Mesenchymal stem cell (in vitro differentiated cells and primary cell): ENCODE measurements around the gene MAFB.

Source experiments
- DNase-seq: peaks from one replicate; pipeline ENCODE4 v3.0.0-alpha.2; 2013
- H2AFZ ChIP-seq: one replicate; pipeline ENCODE4 v1.6.1; 2013; ENCODE audit warnings: low read depth, mild to moderate bottlenecking, control low read depth, inconsistent platforms, low read length, moderate library complexity
- H2AK5ac ChIP-seq: 2 replicates; pipeline ENCODE4 v1.6.1; 2013; ENCODE audit warnings: low read length, moderate library complexity, mild to moderate bottlenecking, inconsistent platforms; ENCODE audit not compliant: severe bottlenecking
- H2BK120ac ChIP-seq: one replicate; pipeline ENCODE4 v1.6.1; 2013; ENCODE audit warnings: low read depth, mild to moderate bottlenecking, inconsistent platforms, low read length, moderate library complexity
- H2BK12ac ChIP-seq, 2 experiments: one replicate each; pipeline ENCODE4 v1.6.1; 2013; ENCODE audit warnings: inconsistent platforms in 2 of 2, low read length in 2 of 2, mild to moderate bottlenecking in 2 of 2, moderate library complexity in 2 of 2, control low read depth in 1 of 2
- H2BK15ac ChIP-seq: one replicate; pipeline ENCODE4 v1.6.1; 2013; ENCODE audit warnings: mild to moderate bottlenecking, low read depth, inconsistent platforms; ENCODE audit not compliant: poor library complexity, severe bottlenecking
- H2BK5ac ChIP-seq: 2 replicates; pipeline ENCODE4 v1.6.1; 2013; ENCODE audit warnings: low read depth, mild to moderate bottlenecking, low read length, control low read depth, inconsistent platforms; ENCODE audit not compliant: poor library complexity, severe bottlenecking
- H3K14ac ChIP-seq, 2 experiments: one replicate each; pipeline ENCODE4 v1.6.1; 2013; ENCODE audit warnings: inconsistent platforms in 2 of 2, low read length in 2 of 2, control low read depth in 1 of 2, mild to moderate bottlenecking in 1 of 2, moderate library complexity in 1 of 2
- H3K18ac ChIP-seq, 2 experiments: one replicate each; pipeline ENCODE4 v1.6.1; 2013; ENCODE audit warnings: inconsistent platforms in 2 of 2, low read length in 2 of 2, control low read depth in 1 of 2, low read depth in 1 of 2, mild to moderate bottlenecking in 1 of 2
- H3K23ac ChIP-seq, 2 experiments: one replicate each; pipeline ENCODE4 v1.6.1; 2013; ENCODE audit warnings: inconsistent platforms in 2 of 2, low read length in 2 of 2, mild to moderate bottlenecking in 2 of 2, moderate library complexity in 2 of 2, control low read depth in 1 of 2
- H3K27ac ChIP-seq: 2 replicates; pipeline ENCODE4 v1.5.1; 2013; ENCODE audit warnings: mild to moderate bottlenecking, moderate library complexity, low read length, control low read depth, inconsistent platforms; ENCODE audit not compliant: poor library complexity, severe bottlenecking
- H3K27me3 ChIP-seq, 2 experiments: 2 replicates each; pipeline versions ENCODE4 v1.6.1 to v1.7.0; 2013; ENCODE audit warnings: low read length in 2 of 2, mild to moderate bottlenecking in 2 of 2, moderate library complexity in 2 of 2, control low read depth in 1 of 2, inconsistent platforms in 1 of 2; ENCODE audit not compliant: control insufficient read depth in 1 of 2, insufficient read depth in 1 of 2
- H3K36me3 ChIP-seq, 2 experiments: 2 replicates each; pipeline versions ENCODE4 v1.6.1 to v1.7.0; 2013; ENCODE audit warnings: low read length in 2 of 2, control low read depth in 1 of 2, inconsistent platforms in 1 of 2, low read depth in 1 of 2, mild to moderate bottlenecking in 1 of 2; ENCODE audit not compliant: insufficient read depth in 2 of 2, control insufficient read depth in 1 of 2
- H3K4ac ChIP-seq, 2 experiments: one replicate each; pipeline ENCODE4 v1.6.1; 2013; ENCODE audit warnings: inconsistent platforms in 2 of 2, low read length in 2 of 2, mild to moderate bottlenecking in 2 of 2, moderate library complexity in 2 of 2, control low read depth in 1 of 2, low read depth in 1 of 2
- H3K4me1 ChIP-seq: 2 replicates; pipeline ENCODE4 v1.6.1; 2013; ENCODE audit warnings: low read depth, low read length, control low read depth; ENCODE audit not compliant: control insufficient read depth, insufficient read depth
- H3K4me2 ChIP-seq: 2 replicates; pipeline ENCODE4 v1.6.1; 2013; ENCODE audit warnings: low read length, mild to moderate bottlenecking, inconsistent platforms; ENCODE audit not compliant: poor library complexity, severe bottlenecking
- H3K4me3 ChIP-seq, 2 experiments: 2 replicates each; pipeline versions ENCODE4 v1.5.1 to v1.7.0; 2013; ENCODE audit warnings: low read length in 2 of 2, mild to moderate bottlenecking in 2 of 2, control low read depth in 1 of 2, low read depth in 1 of 2; ENCODE audit not compliant: insufficient read depth in 1 of 2
- H3K79me1 ChIP-seq: replicated peaks from 2 replicates; pipeline ENCODE4 v1.6.1; 2013; ENCODE audit warnings: mild to moderate bottlenecking, control low read depth, low read length, inconsistent platforms; ENCODE audit not compliant: poor library complexity, severe bottlenecking
- H3K9ac ChIP-seq: 2 replicates; pipeline ENCODE4 v1.7.0; 2013; ENCODE audit warnings: mild to moderate bottlenecking, low read length, moderate library complexity
- H3K9me3 ChIP-seq: 2 replicates; pipeline ENCODE4 v1.7.0; 2013; ENCODE audit warnings: mild to moderate bottlenecking, low read length; ENCODE audit not compliant: control insufficient read depth
- H4K8ac ChIP-seq: one replicate; pipeline ENCODE4 v1.6.1; 2013; ENCODE audit warnings: inconsistent platforms, mild to moderate bottlenecking, low read length, moderate library complexity
- H4K91ac ChIP-seq: one replicate; pipeline ENCODE4 v1.6.1; 2013; ENCODE audit warnings: mild to moderate bottlenecking, low read length, inconsistent platforms
- WGBS: methylation state at CpG from one replicate; pipeline ENCODE4 v1.1.7; 2013; ENCODE audit warnings: mixed read lengths; 5-methylcytosine and 5-hydroxymethylcytosine counted together

Gene MAFB

GRCh38 chr20:40698281-40698680 lies 9.2 kb upstream of the MAFB start:
- Histone ChIP-seq H3K4me2 (no peak overlapping the region), H3K18ac (no peak overlapping the region), H2AFZ (no peak overlapping the region), H2BK120ac (no peak overlapping the region), H3K4ac (no peak overlapping the region), H2BK5ac (no peak overlapping the region), H2BK12ac (no peak overlapping the region), H2BK15ac (no peak overlapping the region), H3K79me1 (no peaks in the 10 kb centered on the region), H2AK5ac (no peak overlapping the region), H4K91ac (no peak overlapping the region), H3K4me3 (no peak overlapping the region), H4K8ac (no peak overlapping the region), H3K4me1 (no peaks in the 10 kb centered on the region), H3K36me3 (no peaks in the 10 kb centered on the region), H3K23ac (no peak overlapping the region), H3K9ac (no peak overlapping the region), H3K27ac (no peak overlapping the region), H3K14ac (no peak overlapping the region), H3K27me3 (peaks cover 42 to 47% of the 10 kb centered on the region in 2 experiments), H3K9me3 (no peaks in the 10 kb centered on the region)
- 84% methylated on average over 1 of the region's 1 CpG for WGBS
- DNase-seq, result no peak

- 73% methylated on average over 5 of the region's 5 CpGs for WGBS
These were observed 8.5 kb upstream of the MAFB start for GRCh38 chr20:40697541-40697940.

GRCh38 chr20:40695214-40695613 lies 6.2 kb upstream of the MAFB start:
- peak overlapping the region in 1 of 2 experiments; percentile 64 for H3K23ac ChIP-seq
- no peaks in the 10 kb centered on the region for H3K79me1 ChIP-seq
- H3K27ac ChIP-seq, result no peak overlapping the region
- no peak overlapping the region for H3K18ac ChIP-seq
- H2AK5ac ChIP-seq, result no peak overlapping the region
- H2BK120ac ChIP-seq, result no peak overlapping the region
- H2BK5ac ChIP-seq, result no peak overlapping the region
- no peak overlapping the region for H3K4ac ChIP-seq
- H3K4me1 ChIP-seq, result peaks cover 5% of the 10 kb centered on the region
- no peak overlapping the region for H4K8ac ChIP-seq
- no peak overlapping the region for H2BK12ac ChIP-seq
- H3K9me3 ChIP-seq, result no peaks in the 10 kb centered on the region
- H3K4me2 ChIP-seq, result no peak overlapping the region
- DNase-seq, result no peak
- H2AFZ ChIP-seq, result no peak overlapping the region
- H3K14ac ChIP-seq, result no peak overlapping the region
- H4K91ac ChIP-seq, result no peak overlapping the region
- H3K36me3 ChIP-seq, result no peaks in the 10 kb centered on the region
- no peak overlapping the region for H3K4me3 ChIP-seq
- no peak overlapping the region for H2BK15ac ChIP-seq
- H3K27me3 ChIP-seq, result peaks cover 71 to 72% of the 10 kb centered on the region in 2 experiments
- H3K9ac ChIP-seq, result no peak overlapping the region

More at GRCh38 chr20:40697541-40697940, 8.5 kb upstream of the MAFB start:
- Histone ChIP-seq H2BK120ac (no peak overlapping the region), H3K79me1 (no peaks in the 10 kb centered on the region), H4K91ac (no peak overlapping the region), H2BK5ac (no peak overlapping the region), H3K27ac (no peak overlapping the region), H2BK12ac (no peak overlapping the region), H3K23ac (no peak overlapping the region), H3K18ac (no peak overlapping the region), H3K4me2 (no peak overlapping the region), H2AK5ac (no peak overlapping the region), H3K4ac (no peak overlapping the region), H3K9ac (no peak overlapping the region), H3K27me3 (peaks cover 49 to 55% of the 10 kb centered on the region in 2 experiments), H2BK15ac (no peak overlapping the region), H3K9me3 (no peaks in the 10 kb centered on the region), H3K36me3 (no peaks in the 10 kb centered on the region), H3K4me1 (no peaks in the 10 kb centered on the region), H3K4me3 (no peak overlapping the region), H4K8ac (no peak overlapping the region), H3K14ac (no peak overlapping the region), H2AFZ (no peak overlapping the region)
- DNase-seq, result no peak

GRCh38 chr20:40694246-40694645 lies 5.2 kb upstream of the MAFB start:
- Histone ChIP-seq H2AFZ (no peak overlapping the region), H3K36me3 (no peaks in the 10 kb centered on the region), H4K8ac (no peak overlapping the region), H4K91ac (no peak overlapping the region), H3K27me3 (peaks cover 66 to 72% of the 10 kb centered on the region in 2 experiments), H3K27ac (no peak overlapping the region), H2BK15ac (no peak overlapping the region), H2BK12ac (no peak overlapping the region), H3K9ac (no peak overlapping the region), H3K79me1 (no peaks in the 10 kb centered on the region), H3K4ac (no peak overlapping the region), H3K4me2 (no peak overlapping the region), H3K18ac (no peak overlapping the region), H3K14ac (no peak overlapping the region), H2AK5ac (no peak overlapping the region), H3K9me3 (no peaks in the 10 kb centered on the region), H3K4me3 (no peak overlapping the region), H2BK5ac (no peak overlapping the region), H2BK120ac (no peak overlapping the region), H3K23ac (no peak overlapping the region), H3K4me1 (peaks cover 12% of the 10 kb centered on the region)
- 82% methylated on average over 3 of the region's 3 CpGs for WGBS
- DNase-seq, result no peak
